Activated T-cell treated with anti-CD3 and anti-CD28 coated beads, Interleukin-2, amount 50 U/mL, for 4 hours (primary cell): Measurements from ENCODE around the gene BRIP1. TPM values are rescaled to one million over a fixed set of nuclear protein-coding genes. Genes with fewer than 3 reads are reported as not detected.

Source experiments
- ATAC-seq, 2 donors: fragments of 200-7000 bp; cut with Tn5 transposase; one replicate each; pipeline ENCODE4 v1.10.0; 2021
- DNase-seq: peaks from one replicate; pipeline ENCODE4 v3.0.0-alpha.2; 2020
- H3K27me3 Mint-ChIP-seq: one replicate; pipeline ENCODE4 v1.8.0; 2021; ENCODE audit warnings: low read depth, mixed read lengths
- H3K36me3 Mint-ChIP-seq: one replicate; pipeline ENCODE4 v1.8.0; 2022; ENCODE audit warnings: mixed read lengths; ENCODE audit not compliant: insufficient read depth
- H3K4me1 Mint-ChIP-seq: one replicate; pipeline ENCODE4 v1.8.0; 2021; ENCODE audit warnings: low read depth, mixed read lengths
- H3K4me3 Mint-ChIP-seq: one replicate; pipeline ENCODE4 v1.8.0; 2021; ENCODE audit warnings: mild to moderate bottlenecking, moderate library complexity, mixed read lengths
- H3K9me3 Mint-ChIP-seq: one replicate; pipeline ENCODE4 v1.8.0; 2021; ENCODE audit warnings: mixed read lengths
- total RNA-seq, 3 donors: library from RNA; stranded (reverse); gene quantifications; one replicate each; pipeline ENCODE4 v1.2.1, GENCODE V29; 2021

Gene BRIP1
- total RNA-seq, 3 donors from 2014 or later = 5.0 to 5.8 (median 5.1) TPM

DNA sequence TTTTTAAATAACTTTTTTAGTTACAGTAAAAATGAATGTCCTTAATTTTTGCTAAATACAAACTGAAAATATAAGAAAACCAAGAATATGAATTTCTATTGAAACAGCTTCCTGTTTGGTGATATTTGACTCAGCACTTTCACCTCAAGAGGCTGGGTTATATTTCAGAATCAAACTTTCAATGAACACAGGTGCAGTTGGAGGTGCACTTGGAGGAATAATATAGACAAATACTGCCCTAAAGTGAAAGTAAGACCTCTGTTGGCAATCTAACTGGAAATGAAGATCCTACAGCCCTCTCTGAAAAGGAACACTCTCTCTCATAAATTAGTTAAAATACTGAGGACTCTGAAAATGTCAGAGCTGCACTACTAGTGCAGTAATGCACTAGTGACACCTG lies 106.2 kb downstream of the BRIP1 start:
- no peak overlapping the region for H3K4me3 Mint-ChIP-seq
- peaks cover 9% of the 10 kb centered on the region for H3K9me3 Mint-ChIP-seq
- DNase-seq (no peak), ATAC-seq (no peak)
- peaks cover 3% of the 10 kb centered on the region for H3K4me1 Mint-ChIP-seq
- H3K36me3 Mint-ChIP-seq = peaks cover 5% of the 10 kb centered on the region
- no peaks in the 10 kb centered on the region for H3K27me3 Mint-ChIP-seq

DNA sequence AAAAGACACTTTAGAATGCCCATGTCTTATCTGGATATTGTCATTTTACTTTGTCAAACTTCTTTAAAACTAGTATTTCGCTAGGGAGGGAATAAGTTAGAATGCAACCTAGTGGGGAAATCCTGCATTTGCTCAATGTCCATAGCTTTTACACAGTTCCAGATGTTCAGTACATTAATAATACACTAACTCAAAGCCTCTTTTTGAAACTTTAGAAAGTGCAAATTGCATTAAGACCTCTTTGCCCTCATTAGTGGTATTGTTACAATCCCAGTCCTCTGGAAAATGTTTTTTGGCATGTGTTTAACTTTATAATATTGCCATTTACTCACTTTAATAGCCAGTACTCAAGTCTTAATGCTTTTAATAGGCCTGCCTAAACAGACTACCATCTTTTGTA lies 106.8 kb downstream of the BRIP1 start:
- Mint-ChIP-seq H3K36me3 (peaks cover 4% of the 10 kb centered on the region), H3K4me3 (no peak overlapping the region)
- ATAC-seq = no peak

DNA sequence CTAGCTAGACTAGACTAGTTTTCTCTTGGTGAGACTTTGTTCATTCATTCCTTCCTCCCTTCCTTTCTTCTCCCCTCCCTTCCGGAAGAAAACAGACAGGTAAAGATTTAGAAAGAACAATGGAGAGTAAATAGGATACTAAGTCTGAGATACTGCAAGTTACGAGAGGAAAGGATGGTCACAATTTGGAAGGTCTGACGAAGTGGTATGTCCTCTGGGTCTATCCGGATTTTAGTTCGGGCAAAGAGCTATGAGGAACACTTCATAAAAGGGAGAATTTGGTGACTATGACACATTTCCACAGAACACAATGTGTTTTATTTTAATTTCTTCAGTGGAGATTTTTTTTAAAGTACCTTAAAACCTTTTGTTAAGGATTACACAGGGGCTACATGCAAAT lies 107.7 kb downstream of the BRIP1 start:
- DNase-seq = no peak
- peaks cover 2% of the 10 kb centered on the region for H3K36me3 Mint-ChIP-seq
- peaks cover 3% of the 10 kb centered on the region for H3K4me1 Mint-ChIP-seq

More for the DNA sequence above, 106.8 kb downstream of the BRIP1 start:
- H3K9me3 Mint-ChIP-seq = peaks cover 3% of the 10 kb centered on the region
- peaks cover 3% of the 10 kb centered on the region for H3K4me1 Mint-ChIP-seq
- H3K27me3 Mint-ChIP-seq = no peaks in the 10 kb centered on the region
- DNase-seq = no peak

DNA sequence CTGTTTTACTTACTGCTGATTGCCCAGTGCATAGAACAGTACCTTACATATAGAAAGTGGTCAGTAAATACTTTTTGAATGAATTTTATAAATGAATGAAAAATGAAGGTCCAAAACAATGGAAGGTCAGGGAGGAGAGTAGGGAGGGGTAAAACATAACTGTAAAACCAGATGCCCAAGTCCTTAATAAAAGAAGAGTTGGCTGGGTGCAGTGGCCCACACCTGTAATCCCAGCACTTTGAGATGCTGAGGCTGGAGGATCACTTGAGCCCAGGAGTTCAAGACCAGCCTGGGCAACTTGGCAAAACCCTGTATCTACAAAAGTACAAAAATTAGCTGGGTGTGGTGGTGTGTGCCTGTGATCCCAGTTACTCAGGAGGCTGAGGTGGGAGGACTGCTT lies 108.2 kb downstream of the BRIP1 start:
- Mint-ChIP-seq H3K9me3 (no peaks in the 10 kb centered on the region), H3K4me1 (peaks cover 3% of the 10 kb centered on the region), H3K36me3 (peaks cover 2% of the 10 kb centered on the region), H3K27me3 (no peaks in the 10 kb centered on the region), H3K4me3 (no peak overlapping the region)
- DNase-seq (no peak), ATAC-seq (no peak)

More for the DNA sequence above, 107.7 kb downstream of the BRIP1 start:
- ATAC-seq = no peak
- Mint-ChIP-seq H3K27me3 (no peaks in the 10 kb centered on the region), H3K9me3 (no peaks in the 10 kb centered on the region), H3K4me3 (no peak overlapping the region)

DNA sequence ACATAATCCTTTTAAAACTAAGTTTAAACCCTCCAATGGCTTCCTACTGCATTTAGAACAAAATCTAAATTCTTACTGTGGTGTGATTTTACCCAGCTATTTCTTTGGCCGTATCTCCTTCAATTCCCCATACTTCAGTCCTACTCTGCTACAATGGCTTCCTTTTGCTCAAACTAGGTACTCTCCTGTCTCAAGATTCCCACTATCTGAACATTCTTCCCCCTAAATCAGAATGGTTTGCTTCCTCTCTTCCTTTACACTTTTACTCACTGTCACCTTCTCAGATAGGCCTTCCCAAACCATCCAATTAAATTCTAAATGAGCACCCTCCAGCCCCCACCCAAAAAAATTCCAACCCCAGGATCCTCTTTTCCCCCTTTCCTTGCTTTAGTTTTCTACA lies 109.2 kb downstream of the BRIP1 start:
- DNase-seq (no peak), ATAC-seq (no peak)
- Mint-ChIP-seq H3K4me3 (no peak overlapping the region), H3K36me3 (peaks cover 2% of the 10 kb centered on the region), H3K4me1 (peaks cover 3% of the 10 kb centered on the region), H3K27me3 (no peaks in the 10 kb centered on the region), H3K9me3 (no peaks in the 10 kb centered on the region)

DNA sequence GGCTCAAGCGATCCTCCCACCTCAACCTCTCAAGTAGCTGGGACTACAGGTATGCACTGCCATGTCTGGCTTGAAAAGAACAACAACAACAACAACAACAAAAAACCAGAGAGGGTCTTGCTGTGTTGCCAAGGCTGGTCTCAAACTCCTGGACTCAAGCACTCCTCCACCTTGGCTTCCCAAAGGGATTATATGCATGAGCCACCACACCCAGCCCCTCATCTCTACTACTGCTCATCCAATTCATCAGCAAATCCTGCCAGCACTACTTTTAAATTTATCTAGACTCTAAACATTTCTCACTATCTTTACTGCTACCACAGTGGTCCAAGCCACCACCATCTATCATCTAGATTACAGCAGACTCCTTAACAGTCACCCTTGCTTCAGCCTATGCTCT lies 109.6 kb downstream of the BRIP1 start:
- Mint-ChIP-seq H3K4me1 (peaks cover 3% of the 10 kb centered on the region), H3K9me3 (no peaks in the 10 kb centered on the region), H3K4me3 (no peak overlapping the region), H3K27me3 (no peaks in the 10 kb centered on the region), H3K36me3 (peaks cover 2% of the 10 kb centered on the region)
- no peak for ATAC-seq
- no peak for DNase-seq

DNA sequence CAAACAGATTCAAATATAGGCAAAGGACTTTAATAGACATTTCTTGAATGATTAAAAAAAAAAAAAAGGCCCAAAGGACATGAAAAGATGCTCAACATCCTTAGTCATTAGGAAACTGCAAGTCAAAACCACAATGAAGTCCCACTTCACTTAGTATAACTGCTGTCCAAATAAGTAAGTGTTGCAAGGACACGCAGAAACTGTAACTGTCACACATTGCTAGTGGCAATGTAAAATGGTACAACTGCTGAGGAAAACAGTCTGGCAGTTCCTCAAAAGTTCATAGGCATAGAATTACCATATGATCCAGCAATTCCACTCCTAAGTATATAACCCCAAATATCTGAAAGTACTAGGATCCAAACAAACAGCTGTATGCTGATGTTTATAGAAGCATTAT lies 112.7 kb downstream of the BRIP1 start:
- Mint-ChIP-seq H3K27me3 (no peaks in the 10 kb centered on the region), H3K9me3 (peaks cover 8% of the 10 kb centered on the region), H3K4me3 (no peak overlapping the region), H3K4me1 (no peaks in the 10 kb centered on the region), H3K36me3 (no peaks in the 10 kb centered on the region)
- ATAC-seq = no peak
- no peak for DNase-seq

DNA sequence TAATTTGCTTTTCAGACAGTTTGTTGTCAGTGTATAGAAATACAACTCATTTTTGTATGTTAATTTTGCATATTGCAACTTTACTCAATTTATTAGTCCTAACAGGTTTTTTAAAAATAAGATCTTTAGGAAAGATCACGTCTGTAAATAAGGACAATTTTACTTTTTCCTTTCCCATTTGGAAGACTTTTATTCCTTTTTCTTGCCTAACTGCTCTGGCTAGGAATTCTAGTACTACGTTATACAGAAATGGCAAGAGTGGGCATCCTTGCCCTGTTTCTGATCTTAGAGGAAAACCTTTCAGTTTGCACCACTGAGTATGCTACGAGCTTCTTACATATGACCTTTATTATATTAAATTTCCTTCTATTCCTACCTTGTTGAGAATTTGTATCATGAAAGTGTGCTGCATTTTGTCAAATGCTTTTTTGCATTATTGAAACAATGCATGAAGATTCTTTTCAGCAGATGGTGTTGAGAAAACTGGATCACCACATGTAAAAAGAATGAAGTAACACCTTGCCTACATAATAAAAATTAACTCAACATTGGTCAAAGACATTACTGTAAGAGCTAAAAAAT lies 113.4 kb downstream of the BRIP1 start:
- Mint-ChIP-seq H3K4me1 (no peaks in the 10 kb centered on the region), H3K4me3 (no peak overlapping the region), H3K9me3 (peaks cover 8% of the 10 kb centered on the region), H3K27me3 (no peaks in the 10 kb centered on the region), H3K36me3 (peaks cover 3% of the 10 kb centered on the region)
- DNase-seq (no peak), ATAC-seq (no peak)

DNA sequence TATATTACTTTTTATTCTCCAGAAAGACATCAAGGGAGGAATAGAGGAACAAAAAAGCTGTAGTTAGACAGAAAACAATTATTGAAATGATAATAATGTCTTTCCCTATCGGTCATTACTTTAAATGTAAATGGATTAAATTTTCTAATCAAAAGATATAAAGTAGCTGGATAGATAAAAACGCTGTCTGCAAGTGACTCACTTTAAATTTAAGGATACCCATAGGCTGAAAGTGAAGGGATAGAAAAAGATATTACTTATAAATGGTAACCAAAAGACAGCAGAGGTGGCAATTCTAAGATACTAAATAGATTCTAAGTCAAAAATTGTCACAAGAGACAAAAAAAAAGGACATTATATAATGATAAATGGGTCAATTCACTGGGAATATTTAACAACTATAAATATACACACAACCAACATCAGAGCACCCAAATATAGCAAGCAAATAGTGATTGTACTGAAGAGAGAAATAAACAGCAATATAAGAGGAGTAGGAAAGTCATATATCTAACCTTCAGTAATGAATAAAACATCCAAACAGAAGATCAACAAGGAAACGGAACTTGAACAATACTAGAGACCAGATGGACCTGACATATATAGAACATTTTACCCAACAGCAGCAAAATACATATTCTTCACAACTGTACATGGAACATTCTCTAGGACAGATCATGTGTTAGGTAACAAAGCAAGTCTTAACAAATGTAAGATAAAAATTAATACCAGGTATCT lies 116.9 kb downstream of the BRIP1 start:
- no peak overlapping the region for H3K4me3 Mint-ChIP-seq
- DNase-seq = no peak
- peaks cover 10% of the 10 kb centered on the region for H3K9me3 Mint-ChIP-seq
- no peak for ATAC-seq
- H3K27me3 Mint-ChIP-seq = no peaks in the 10 kb centered on the region
- peaks cover 13% of the 10 kb centered on the region for H3K36me3 Mint-ChIP-seq
- no peaks in the 10 kb centered on the region for H3K4me1 Mint-ChIP-seq

DNA sequence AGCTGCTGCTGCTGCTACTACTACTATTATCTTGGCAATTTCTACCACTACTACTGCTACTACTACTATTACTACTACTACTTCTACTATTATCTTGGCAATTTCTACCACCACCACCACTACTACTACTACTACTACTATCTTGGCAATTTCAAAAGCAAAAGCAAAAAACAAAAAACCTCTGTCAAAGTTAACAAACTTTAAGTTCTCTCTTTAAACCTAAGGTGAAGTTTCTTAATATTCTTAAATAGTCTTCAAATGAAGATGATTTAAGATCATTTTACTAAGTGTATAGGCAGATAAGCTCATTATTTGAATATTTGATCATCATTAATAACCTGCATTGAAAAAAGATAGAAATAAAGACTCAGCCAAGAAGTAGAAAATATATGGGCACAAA lies 118.5 kb downstream of the BRIP1 start:
- peaks cover 14% of the 10 kb centered on the region for H3K9me3 Mint-ChIP-seq
- H3K4me3 Mint-ChIP-seq = no peak overlapping the region
- DNase-seq (no peak), ATAC-seq (no peak)
- peaks cover 18% of the 10 kb centered on the region for H3K36me3 Mint-ChIP-seq
- no peaks in the 10 kb centered on the region for H3K4me1 Mint-ChIP-seq
- no peaks in the 10 kb centered on the region for H3K27me3 Mint-ChIP-seq

DNA sequence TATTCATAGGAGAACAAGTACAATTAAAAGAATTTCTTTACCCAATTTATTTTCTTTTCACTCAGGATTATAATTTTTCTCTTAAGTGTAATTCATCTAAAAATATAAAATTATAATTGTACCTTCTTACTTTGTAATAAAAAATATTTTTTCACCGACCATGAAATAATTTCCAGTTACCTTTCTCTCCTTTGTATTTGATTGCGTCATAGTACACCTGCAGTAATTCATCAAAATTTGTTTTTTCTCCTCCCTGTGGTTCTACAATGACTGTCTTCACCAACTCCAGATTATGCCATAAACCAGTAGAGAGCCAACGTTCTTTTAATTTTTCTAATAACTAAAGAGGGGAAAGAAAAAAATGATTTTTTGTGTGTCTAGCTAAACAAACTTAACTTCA lies 119.1 kb downstream of the BRIP1 start:
- H3K36me3 Mint-ChIP-seq = peaks cover 18% of the 10 kb centered on the region
- no peaks in the 10 kb centered on the region for H3K4me1 Mint-ChIP-seq
- peaks cover 14% of the 10 kb centered on the region for H3K9me3 Mint-ChIP-seq
- H3K27me3 Mint-ChIP-seq = no peaks in the 10 kb centered on the region
- no peak overlapping the region for H3K4me3 Mint-ChIP-seq
- no peak for ATAC-seq
- no peak for DNase-seq

DNA sequence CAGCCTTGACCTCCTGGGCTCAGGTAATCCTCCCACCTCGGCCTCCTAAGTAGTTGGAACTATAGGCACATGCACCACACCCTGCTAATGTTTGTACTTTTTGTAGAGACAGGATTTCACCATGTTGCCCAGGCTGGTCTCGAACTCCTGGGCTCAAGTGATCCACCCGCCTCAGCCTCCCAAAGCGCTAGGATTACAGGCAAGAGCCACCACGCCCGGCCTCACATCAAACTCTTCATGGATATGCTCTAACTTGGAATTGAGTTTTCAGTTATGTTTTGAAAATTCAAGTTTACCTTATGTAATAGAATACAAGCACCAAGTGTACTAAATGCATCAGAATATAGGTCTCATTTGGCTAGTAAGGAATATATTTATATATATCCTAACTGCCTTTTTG lies 119.6 kb downstream of the BRIP1 start:
- Mint-ChIP-seq H3K36me3 (peaks cover 18% of the 10 kb centered on the region), H3K4me3 (no peak overlapping the region), H3K27me3 (no peaks in the 10 kb centered on the region), H3K4me1 (no peaks in the 10 kb centered on the region), H3K9me3 (peaks cover 14% of the 10 kb centered on the region)
- ATAC-seq = no peak
- no peak for DNase-seq

DNA sequence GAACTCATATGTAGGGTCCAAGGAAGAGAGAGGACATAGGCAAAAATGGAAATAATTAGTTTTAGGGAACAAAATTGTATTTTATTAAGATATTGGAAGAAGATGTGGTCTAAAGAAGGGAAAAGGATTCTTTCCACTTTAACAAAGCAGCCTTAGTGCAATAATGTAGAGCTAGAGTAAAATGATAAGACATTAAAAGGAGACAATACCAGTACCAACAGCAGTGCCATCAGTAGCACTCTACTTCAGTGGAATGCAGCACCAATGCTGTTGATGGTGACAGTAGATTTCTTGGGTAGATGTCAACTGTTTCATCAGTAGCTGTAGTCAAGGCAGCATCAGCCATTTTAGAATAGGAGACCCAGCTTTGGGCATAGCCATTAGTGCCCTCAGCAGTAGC lies 124.3 kb downstream of the BRIP1 start:
- Mint-ChIP-seq H3K27me3 (no peaks in the 10 kb centered on the region), H3K4me3 (no peak overlapping the region), H3K9me3 (peaks cover 15% of the 10 kb centered on the region), H3K36me3 (peaks cover 21% of the 10 kb centered on the region), H3K4me1 (no peaks in the 10 kb centered on the region)
- DNase-seq (no peak), ATAC-seq (no peak)

DNA sequence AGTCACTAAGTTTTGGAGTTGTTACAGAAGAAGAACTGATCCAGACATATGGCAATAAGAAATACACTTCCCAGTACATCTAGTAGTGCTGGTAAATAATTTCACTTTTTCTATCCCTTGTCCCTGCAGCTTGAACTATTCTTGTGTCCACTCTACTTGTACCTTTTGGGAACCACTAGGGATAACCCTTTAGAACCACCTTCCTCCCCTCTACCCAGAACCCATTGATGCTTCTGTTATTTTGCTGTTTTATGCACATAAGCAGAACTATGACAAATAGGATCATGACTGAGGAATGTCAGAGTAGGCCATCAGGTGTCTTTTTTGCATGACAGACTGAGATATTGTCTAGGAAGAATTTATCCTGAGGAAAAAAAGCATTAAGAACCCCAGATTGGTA lies 125.1 kb downstream of the BRIP1 start:
- Mint-ChIP-seq H3K9me3 (peaks cover 15% of the 10 kb centered on the region), H3K36me3 (peaks cover 21% of the 10 kb centered on the region), H3K4me3 (no peak overlapping the region), H3K27me3 (no peaks in the 10 kb centered on the region), H3K4me1 (no peaks in the 10 kb centered on the region)
- ATAC-seq (no peak), DNase-seq (no peak)

DNA sequence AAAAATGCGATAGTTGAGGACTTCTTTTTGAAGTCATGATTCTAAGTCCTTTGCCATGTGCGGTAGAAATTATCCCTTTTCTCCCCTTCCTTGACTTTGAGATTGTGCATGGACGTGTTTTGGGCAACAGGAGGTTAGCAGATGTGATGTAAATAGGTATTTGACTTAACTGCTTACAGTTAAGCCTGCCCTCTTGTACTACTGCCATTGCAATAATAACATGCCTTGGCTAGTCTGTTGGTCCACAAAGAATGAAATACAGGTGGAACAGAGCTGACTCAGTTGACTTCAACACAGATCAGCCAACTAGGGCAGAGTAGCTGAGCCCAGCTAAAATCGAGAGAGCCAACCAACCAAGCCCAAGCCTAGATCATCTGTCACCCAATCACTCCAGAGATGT lies 125.5 kb downstream of the BRIP1 start:
- H3K36me3 Mint-ChIP-seq = peaks cover 21% of the 10 kb centered on the region
- H3K27me3 Mint-ChIP-seq = no peaks in the 10 kb centered on the region
- no peak overlapping the region for H3K4me3 Mint-ChIP-seq
- peaks cover 15% of the 10 kb centered on the region for H3K9me3 Mint-ChIP-seq
- DNase-seq = no peak
- no peaks in the 10 kb centered on the region for H3K4me1 Mint-ChIP-seq
- no peak for ATAC-seq
